MM.1S (cell line): Measurements from ENCODE around the gene DEPP1.

Experiments
- DNase-seq: peaks from one replicate; pipeline ENCODE4 v3.0.0-alpha.2; 2015
- H2AFZ ChIP-seq: fragments of 300-600 bp; sonication (generic); 2 replicates; pipeline ENCODE4 v1.6.0; 2016; ENCODE audit warnings: antibody characterized with exemption, low read length
- H3F3A ChIP-seq: fragments of 300-600 bp; sonication (generic); 2 replicates; pipeline ENCODE4 v1.6.1; 2016; ENCODE audit warnings: mild to moderate bottlenecking, antibody characterized with exemption, low read length, moderate library complexity, mixed read lengths; ENCODE audit not compliant: insufficient read depth
- H3K27ac ChIP-seq: fragments of 300-600 bp; sonication (generic); 2 replicates; pipeline ENCODE4 v1.5.1; 2016; ENCODE audit warnings: mild to moderate bottlenecking, low read length
- H3K27me3 ChIP-seq: fragments of 300-600 bp; sonication (generic); replicated peaks from 2 replicates; pipeline ENCODE4 v1.6.0; 2016; ENCODE audit warnings: low read length; ENCODE audit not compliant: insufficient read depth
- H3K36me3 ChIP-seq: fragments of 300-600 bp; sonication (generic); replicated peaks from 2 replicates; pipeline ENCODE4 v1.6.1; 2016; ENCODE audit warnings: mild to moderate bottlenecking, low read length, mixed read lengths; ENCODE audit not compliant: insufficient read depth
- H3K4me1 ChIP-seq: fragments of 300-600 bp; sonication (generic); 2 replicates; pipeline ENCODE4 v1.6.1; 2016; ENCODE audit warnings: low read length, mixed read lengths
- H3K4me2 ChIP-seq: fragments of 300-600 bp; sonication (generic); 2 replicates; pipeline ENCODE4 v1.6.0; 2016; ENCODE audit warnings: low read depth, low read length
- H3K4me3 ChIP-seq: fragments of 300-600 bp; sonication (generic); 2 replicates; pipeline ENCODE4 v1.5.1; 2016; ENCODE audit warnings: low read length, mixed read lengths
- H3K79me2 ChIP-seq: fragments of 300-600 bp; sonication (generic); 2 replicates; pipeline ENCODE4 v1.6.1; 2016; ENCODE audit warnings: mixed run types, low read length, mixed read lengths
- H3K9ac ChIP-seq: fragments of 300-600 bp; sonication (generic); 2 replicates; pipeline ENCODE4 v1.6.1; 2016; ENCODE audit warnings: low read length, mixed read lengths
- H3K9me2 ChIP-seq: fragments of 300-600 bp; sonication (generic); replicated peaks from 2 replicates; pipeline ENCODE4 v1.6.1; 2016; ENCODE audit warnings: mild to moderate bottlenecking, low read length, mixed read lengths; ENCODE audit not compliant: insufficient read depth
- H3K9me3 ChIP-seq: fragments of 300-600 bp; sonication (generic); replicated peaks from 2 replicates; pipeline ENCODE4 v1.6.1; 2016; ENCODE audit warnings: mild to moderate bottlenecking, low read length, mixed read lengths; ENCODE audit not compliant: insufficient read depth
- H4K20me1 ChIP-seq: fragments of 300-600 bp; sonication (generic); 2 replicates; pipeline ENCODE4 v1.6.1; 2016; ENCODE audit warnings: mild to moderate bottlenecking, low read length, moderate library complexity, mixed read lengths; ENCODE audit not compliant: insufficient read depth
- CTCF ChIP-seq: fragments of 300-600 bp; sonication (generic); IDR thresholded peaks from 2 replicates; pipeline ENCODE4 v1.5.1; 2016; ENCODE audit warnings: antibody characterized with exemption, low read length, mixed read lengths
- EZH2 ChIP-seq: fragments of 300-600 bp; sonication (generic); optimal IDR thresholded peaks from 2 replicates; pipeline ENCODE3; 2017; ENCODE audit warnings: low read depth, mild to moderate bottlenecking, antibody characterized with exemption, low read length, mixed read lengths
- EZH2phosphoT487 ChIP-seq: fragments of 300-600 bp; sonication (generic); IDR thresholded peaks from 2 replicates; pipeline ENCODE4 v1.6.1; 2018; ENCODE audit warnings: antibody characterized with exemption, low read length

Gene DEPP1

GRCh38 chr10:44968500-44969400, 9.9 kb downstream of the DEPP1 start:
- H3K79me2 ChIP-seq, result peaks cover 81% of the 10 kb centered on the region
- H3K27me3 ChIP-seq, result no peaks in the 10 kb centered on the region
- H4K20me1 ChIP-seq, result no peaks in the 10 kb centered on the region
- peaks cover 14% of the 10 kb centered on the region for H3K36me3 ChIP-seq
- H3K9ac ChIP-seq, result no peak overlapping the region
- TF ChIP-seq CTCF, result no peak
- no peak for TF ChIP-seq EZH2phosphoT487
- TF ChIP-seq EZH2, result no peak
- H3K4me2 ChIP-seq, result no peak overlapping the region
- no peak overlapping the region for H3K4me3 ChIP-seq
- peaks cover 36% of the 10 kb centered on the region for H3F3A ChIP-seq
- no peak for DNase-seq
- H3K9me3 ChIP-seq, result no peaks in the 10 kb centered on the region
- H2AFZ ChIP-seq, result no peak overlapping the region
- H3K9me2 ChIP-seq, result no peaks in the 10 kb centered on the region
- no peak overlapping the region for H3K27ac ChIP-seq
- H3K4me1 ChIP-seq, result peaks cover 62% of the 10 kb centered on the region

GRCh38 chr10:44968091-44968490, 10.5 kb downstream of the DEPP1 start:
- Histone ChIP-seq H3K27ac (no peak overlapping the region), H3K4me3 (no peak overlapping the region), H4K20me1 (no peaks in the 10 kb centered on the region), H3K27me3 (no peaks in the 10 kb centered on the region), H3K79me2 (peaks cover 82% of the 10 kb centered on the region), H3K9ac (no peak overlapping the region), H2AFZ (no peak overlapping the region), H3K4me1 (peaks cover 57% of the 10 kb centered on the region), H3F3A (peaks cover 34% of the 10 kb centered on the region), H3K9me2 (no peaks in the 10 kb centered on the region), H3K4me2 (no peak overlapping the region), H3K9me3 (no peaks in the 10 kb centered on the region), H3K36me3 (peaks cover 14% of the 10 kb centered on the region)
- DNase-seq, result no peak
- TF ChIP-seq CTCF, result no peak
- no peak for TF ChIP-seq EZH2
- no peak for TF ChIP-seq EZH2phosphoT487

GRCh38 chr10:44967616-44968015, 11.0 kb downstream of the DEPP1 start:
- Histone ChIP-seq H4K20me1 (no peaks in the 10 kb centered on the region), H3K9me3 (no peaks in the 10 kb centered on the region), H3K4me1 (peaks cover 57% of the 10 kb centered on the region), H3K4me3 (no peak overlapping the region), H3K27ac (no peak overlapping the region), H2AFZ (no peak overlapping the region), H3K4me2 (no peak overlapping the region), H3K9me2 (no peaks in the 10 kb centered on the region), H3F3A (peaks cover 34% of the 10 kb centered on the region), H3K36me3 (peaks cover 14% of the 10 kb centered on the region), H3K27me3 (no peaks in the 10 kb centered on the region), H3K9ac (no peak overlapping the region), H3K79me2 (peaks cover 84% of the 10 kb centered on the region)
- TF ChIP-seq EZH2phosphoT487 (no peak), EZH2 (no peak), CTCF (no peak)
- DNase-seq, result no peak
